HG03520 (cell line): ENCODE data around the gene FAM118A.
A peak's percentile ranks its signal among the peaks of the same experiment; 100 is the strongest.
"Not testable (repeated sequence)": the region's sequence is repeated elsewhere in the genome, so short reads cannot be mapped to it uniquely, and the experiment has no call there.

Source experiments
- ATAC-seq: cut with Tn5 transposase; IDR thresholded peaks from one replicate; pipeline ENCODE4 v1.9.1; 2021; ENCODE audit warnings: mild to moderate bottlenecking, moderate library complexity; ENCODE audit not compliant: unreplicated experiment

Gene FAM118A

GRCh38 chr22:45309422-45310227, at the start of gene FAM118A:
FAM118A (plus strand) TSS chr22:45309934; CDS start chr22:45322380, 12,446 bp downstream.
- peak; percentile 78 for ATAC-seq

- ATAC-seq = not testable (repeated sequence)
Measured at GRCh38 chr22:45260395-45260759, 49.4 kb upstream of the FAM118A start.

GRCh38 chr22:45261407-45262088, 48.2 kb upstream of the FAM118A start:
- no peak for ATAC-seq

GRCh38 chr22:45262195-45262930, 47.4 kb upstream of the FAM118A start:
- ATAC-seq = no peak

GRCh38 chr22:45262931-45263462, 46.7 kb upstream of the FAM118A start:
- peak; percentile 31 for ATAC-seq

GRCh38 chr22:45263463-45264269, 46.1 kb upstream of the FAM118A start:
- ATAC-seq = peak; percentile 63

GRCh38 chr22:45265535-45265934, 44.2 kb upstream of the FAM118A start:
- ATAC-seq = no peak

GRCh38 chr22:45268167-45268957, 41.4 kb upstream of the FAM118A start:
- ATAC-seq = no peak

- ATAC-seq = no peak
Measured at GRCh38 chr22:45268958-45269844, 40.5 kb upstream of the FAM118A start.

GRCh38 chr22:45270095-45271020, 39.4 kb upstream of the FAM118A start:
- no peak for ATAC-seq

GRCh38 chr22:45271667-45272201, 38.0 kb upstream of the FAM118A start:
- no peak for ATAC-seq

GRCh38 chr22:45272498-45272897, 37.2 kb upstream of the FAM118A start:
- ATAC-seq = no peak

- no peak for ATAC-seq
Measured at GRCh38 chr22:45273452-45274075, 36.2 kb upstream of the FAM118A start.

GRCh38 chr22:45276507-45277105, 33.1 kb upstream of the FAM118A start:
- no peak for ATAC-seq

GRCh38 chr22:45277720-45278119, 32.0 kb upstream of the FAM118A start:
- not testable (repeated sequence) for ATAC-seq

- ATAC-seq = no peak
Measured at GRCh38 chr22:45278125-45278524, 31.6 kb upstream of the FAM118A start.
